GM12892 (cell line): Measurements from ENCODE around the gene U2AF2.

Source experiments
- POLR2A ChIP-seq: IDR thresholded peaks from 2 replicates; pipeline ENCODE4 v1.6.1; 2011; ENCODE audit warnings: low read depth, low read length, control low read depth
- POLR2AphosphoS5 ChIP-seq: IDR thresholded peaks from 2 replicates; pipeline ENCODE4 v1.6.1; 2011; ENCODE audit warnings: low read depth, low read length, control low read depth
- TAF1 ChIP-seq: IDR thresholded peaks from 2 replicates; pipeline ENCODE4 v1.6.1; 2011; ENCODE audit warnings: low read depth, mild to moderate bottlenecking, control low read depth, low read length, borderline replicate concordance

- TF ChIP-seq POLR2AphosphoS5 (no peak), POLR2A (no peak; the same call in 1 of the 2 replicates), TAF1 (no peak)
These were observed 2.3 kb downstream of the U2AF2 start for GRCh38 chr19:55656988-55657747.
